HL-60 (cell line): Measurements from ENCODE around the gene FAM216B.
"Not testable (repeated sequence)": the region's sequence is repeated elsewhere in the genome, so short reads cannot be mapped to it uniquely, and the experiment has no call there.

Experiments used
- POLR2AphosphoS5 ChIP-seq: IDR thresholded peaks from 2 replicates; pipeline ENCODE4 v1.6.1; 2012; ENCODE audit warnings: low read depth
- TF ChIP-seq, protein P1 (sequence below): IDR thresholded peaks from one replicate; pipeline ENCODE4 v1.5.1; 2011; ENCODE audit warnings: low read length, control low read depth, inconsistent platforms; ENCODE audit not compliant: insufficient read depth

- TF ChIP-seq, protein P1, sequence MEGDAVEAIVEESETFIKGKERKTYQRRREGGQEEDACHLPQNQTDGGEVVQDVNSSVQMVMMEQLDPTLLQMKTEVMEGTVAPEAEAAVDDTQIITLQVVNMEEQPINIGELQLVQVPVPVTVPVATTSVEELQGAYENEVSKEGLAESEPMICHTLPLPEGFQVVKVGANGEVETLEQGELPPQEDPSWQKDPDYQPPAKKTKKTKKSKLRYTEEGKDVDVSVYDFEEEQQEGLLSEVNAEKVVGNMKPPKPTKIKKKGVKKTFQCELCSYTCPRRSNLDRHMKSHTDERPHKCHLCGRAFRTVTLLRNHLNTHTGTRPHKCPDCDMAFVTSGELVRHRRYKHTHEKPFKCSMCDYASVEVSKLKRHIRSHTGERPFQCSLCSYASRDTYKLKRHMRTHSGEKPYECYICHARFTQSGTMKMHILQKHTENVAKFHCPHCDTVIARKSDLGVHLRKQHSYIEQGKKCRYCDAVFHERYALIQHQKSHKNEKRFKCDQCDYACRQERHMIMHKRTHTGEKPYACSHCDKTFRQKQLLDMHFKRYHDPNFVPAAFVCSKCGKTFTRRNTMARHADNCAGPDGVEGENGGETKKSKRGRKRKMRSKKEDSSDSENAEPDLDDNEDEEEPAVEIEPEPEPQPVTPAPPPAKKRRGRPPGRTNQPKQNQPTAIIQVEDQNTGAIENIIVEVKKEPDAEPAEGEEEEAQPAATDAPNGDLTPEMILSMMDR: not testable (repeated sequence)
- TF ChIP-seq POLR2AphosphoS5: not testable (repeated sequence)
Observed at GRCh38 chr13:42819687-42820086, 38.3 kb downstream of the FAM216B start.
